ENCODE results near the gene CUL9. TPM values are rescaled to one million over a fixed set of nuclear protein-coding genes. Genes with fewer than 3 reads are reported as not detected.

CUL9 gene
- total RNA-seq, 1 experiment from 2014 or later, result 15.2 TPM

GRCh38 chr6:43246301-43247113 is 64.5 kb downstream of the CUL9 start:
- Histone ChIP-seq H4K8ac (replicated peaks; ENCODE audit: insufficient read length, low read depth, low read length) (no peak overlapping the region), H3K18ac (ENCODE audit: insufficient read length, low read depth, low read length) (peak overlapping the region; percentile 8), H2BK5ac (ENCODE audit: insufficient read length, low read length) (no peak overlapping the region), H3K23me2 (ENCODE audit: insufficient read length, low read depth, low read length, poor library complexity, severe bottlenecking) (peaks cover 7% of the 10 kb centered on the region), H2BK120ac (ENCODE audit: low read depth, low read length, poor library complexity, severe bottlenecking) (no peak overlapping the region), H2BK20ac (ENCODE audit: low read depth, low read length, poor library complexity, severe bottlenecking) (no peak overlapping the region), H3K4ac (ENCODE audit: low read depth, low read length) (no peak overlapping the region), H3K4me1 (ENCODE audit: insufficient read depth, low read length) (no peaks in the 10 kb centered on the region), H2AK5ac (ENCODE audit: insufficient read length, low read length) (no peak overlapping the region), H3K27ac (ENCODE audit: insufficient read length, low read depth, low read length) (no peak overlapping the region), H3K9me3 (ENCODE audit: control insufficient read depth, low read depth, low read length) (no peaks in the 10 kb centered on the region), H3K27me3 (ENCODE audit: insufficient read depth, low read length) (peaks cover 25% of the 10 kb centered on the region; the same call in 1 of the 2 replicates), H3K79me1 (ENCODE audit: insufficient read depth, low read depth, low read length, poor library complexity, severe bottlenecking) (no peaks in the 10 kb centered on the region), H3T11ph (ENCODE audit: low read length) (no peak overlapping the region), H3K4me2 (ENCODE audit: insufficient read depth, insufficient read length, low read length) (peak overlapping the region; percentile 88), H2BK15ac (ENCODE audit: low read depth, low read length) (no peak overlapping the region), H3K23ac (ENCODE audit: insufficient read length, low read depth, low read length) (no peak overlapping the region), H4K91ac (ENCODE audit: insufficient read length, low read depth, low read length) (no peak overlapping the region), H2BK12ac (ENCODE audit: insufficient read length, low read depth, low read length) (no peak overlapping the region), H3K9ac (ENCODE audit: extremely low read depth, insufficient read length, low read length) (peak overlapping the region; percentile 12), H3K56ac (ENCODE audit: insufficient read length, low read depth, low read length) (no peak overlapping the region), H2AFZ (ENCODE audit: low read length) (no peak overlapping the region), H4K20me1 (ENCODE audit: control insufficient read depth, insufficient read depth, insufficient read length) (no peaks in the 10 kb centered on the region), H4K5ac (ENCODE audit: insufficient read length, low read depth, low read length) (no peak overlapping the region), H3K14ac (ENCODE audit: insufficient read depth, low read length) (peak overlapping the region; percentile 16; the same call in 1 of the 2 replicates), H3K79me2 (ENCODE audit: insufficient read depth, low read length) (no peaks in the 10 kb centered on the region)
- whole genome bisulfite sequencing (ENCODE audit: extremely low coverage, insufficient read length, low lambda C conversion rate), result no CpG with 5 or more reads among the region's 27 CpGs
- Mint-ChIP-seq H3K36me3 (ENCODE audit: insufficient read depth in 1 of 3, low read depth in 3 of 3) (no peaks in the 10 kb centered on the region), H3K27ac (peak overlapping the region; percentile 0 to 96 (median 91); a peak in 6 of 7 replicates), H3K4me1 (peaks cover 19 to 26% of the 10 kb centered on the region in 2 experiments), H3K9me3 (no peaks in the 10 kb centered on the region), H3K4me3 (peak overlapping the region in 1 of 2 experiments; percentile 91; a peak in 4 of 5 replicates), H3K27me3 (ENCODE audit: low read depth) (peaks cover 21% of the 10 kb centered on the region)
- peak; percentile 98 for DNase-seq
- no peak for TF ChIP-seq CTCF (conservative IDR thresholded peaks at IDR 0.05)
